ENCODE results near the gene DTNBP1. TPM values are rescaled to one million over a fixed set of nuclear protein-coding genes. Genes with fewer than 3 reads are reported as not detected.
"Not testable (repeated sequence)": the region's sequence is repeated elsewhere in the genome, so short reads cannot be mapped to it uniquely, and the experiment has no call there.

The DTNBP1 gene
- total RNA-seq, 3 donors from 2014 or later = 19.6 to 31.8 (median 25.0) TPM

GRCh38 chr6:15657290-15657689 lies 5.5 kb downstream of the DTNBP1 start:
- DNase-seq = no peak
- Histone ChIP-seq H3K36me3 (ENCODE audit: low read depth) (no peaks in the 10 kb centered on the region), H3K4me3 (no peak overlapping the region), H3K9me3 (no peaks in the 10 kb centered on the region), H3K4me1 (ENCODE audit: low read depth) (peaks cover 5% of the 10 kb centered on the region)
- ATAC-seq = no peak
- TF ChIP-seq CTCF (IDR thresholded peaks at IDR 0.05) = no peak
- intact Hi-C loops (cut with DNase I, micrococcal nuclease) = no loop called here

GRCh38 chr6:15656145-15656544 lies 6.7 kb downstream of the DTNBP1 start:
- ATAC-seq (no peak), DNase-seq (no peak)
- Histone ChIP-seq H3K4me1 (ENCODE audit: low read depth) (no peaks in the 10 kb centered on the region), H3K36me3 (ENCODE audit: low read depth) (no peaks in the 10 kb centered on the region), H3K9me3 (no peaks in the 10 kb centered on the region), H3K4me3 (no peak overlapping the region)
- TF ChIP-seq CTCF (IDR thresholded peaks at IDR 0.05) = no peak
- intact Hi-C loops (cut with DNase I, micrococcal nuclease) = no loop called here

GRCh38 chr6:15654250-15654649 lies 8.6 kb downstream of the DTNBP1 start:
- DNase-seq (no peak), ATAC-seq (no peak)
- Histone ChIP-seq H3K36me3 (ENCODE audit: low read depth) (no peaks in the 10 kb centered on the region), H3K4me1 (ENCODE audit: low read depth) (no peaks in the 10 kb centered on the region), H3K9me3 (no peaks in the 10 kb centered on the region), H3K4me3 (no peak overlapping the region)
- intact Hi-C loops (cut with DNase I, micrococcal nuclease) = no loop called here
- TF ChIP-seq CTCF (IDR thresholded peaks at IDR 0.05) = no peak

GRCh38 chr6:15653581-15653980 lies 9.2 kb downstream of the DTNBP1 start:
- TF ChIP-seq CTCF (IDR thresholded peaks at IDR 0.05) = no peak
- Histone ChIP-seq H3K9me3 (no peaks in the 10 kb centered on the region), H3K4me1 (ENCODE audit: low read depth) (no peaks in the 10 kb centered on the region), H3K4me3 (no peak overlapping the region), H3K36me3 (ENCODE audit: low read depth) (no peaks in the 10 kb centered on the region)
- intact Hi-C loops (cut with DNase I, micrococcal nuclease) = no loop called here
- no peak for ATAC-seq
- DNase-seq = no peak

GRCh38 chr6:15650004-15650559 lies 12.7 kb downstream of the DTNBP1 start:
- DNase-seq; intact Hi-C loops (cut with DNase I, micrococcal nuclease); H3K4me1 ChIP-seq (ENCODE audit: low read depth); ATAC-seq; H3K36me3 ChIP-seq (ENCODE audit: low read depth); H3K4me3 ChIP-seq; H3K9me3 ChIP-seq: not testable (repeated sequence)

- no peak overlapping the region for H3K4me3 ChIP-seq
- H3K9me3 ChIP-seq = peaks cover 13% of the 10 kb centered on the region
- intact Hi-C loops (cut with DNase I, micrococcal nuclease) = no loop called here
- no peaks in the 10 kb centered on the region for H3K4me1 ChIP-seq (ENCODE audit: low read depth)
- no peak for TF ChIP-seq CTCF (IDR thresholded peaks at IDR 0.05)
- no peaks in the 10 kb centered on the region for H3K36me3 ChIP-seq (ENCODE audit: low read depth)
- DNase-seq (no peak), ATAC-seq (no peak)
These were observed 17.9 kb downstream of the DTNBP1 start for GRCh38 chr6:15644904-15645303.
